ENCODE results near the gene SNRNP200.

DNA sequence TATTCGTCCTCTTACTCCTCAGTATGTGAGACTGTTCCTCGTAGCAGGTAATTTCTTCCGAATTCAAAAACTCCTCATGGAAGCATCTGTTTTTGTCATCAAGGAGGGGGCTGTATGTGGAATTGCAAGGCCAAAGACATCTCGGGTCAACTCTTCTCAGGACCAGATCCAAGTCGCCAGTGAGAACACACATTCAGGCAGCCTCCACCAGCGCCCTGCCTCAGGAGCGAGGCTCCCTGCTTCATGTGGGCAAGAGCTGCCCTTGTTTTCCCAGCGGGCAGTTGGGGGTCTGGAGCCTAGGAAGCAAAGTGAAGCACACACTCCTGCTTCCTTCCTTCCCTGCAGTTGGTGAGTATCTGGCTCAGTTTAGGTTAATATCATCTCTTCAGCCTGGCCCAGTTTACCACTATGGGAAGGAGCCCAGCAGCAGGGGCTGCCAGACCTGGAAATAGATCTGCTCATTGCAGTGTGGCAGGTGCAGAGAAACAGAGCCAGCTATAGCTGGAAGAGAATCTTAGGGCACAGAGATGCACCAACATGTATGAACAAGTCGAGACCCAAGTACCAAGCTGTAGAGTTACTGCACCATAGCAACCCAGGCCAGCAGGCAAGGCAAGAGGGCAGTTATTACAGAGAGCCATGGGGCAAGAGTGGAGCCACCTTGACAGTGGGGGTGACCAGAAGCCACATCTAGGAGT, 64.9 kb downstream of the SNRNP200 start:
- TF ChIP-seq, protein P1, sequence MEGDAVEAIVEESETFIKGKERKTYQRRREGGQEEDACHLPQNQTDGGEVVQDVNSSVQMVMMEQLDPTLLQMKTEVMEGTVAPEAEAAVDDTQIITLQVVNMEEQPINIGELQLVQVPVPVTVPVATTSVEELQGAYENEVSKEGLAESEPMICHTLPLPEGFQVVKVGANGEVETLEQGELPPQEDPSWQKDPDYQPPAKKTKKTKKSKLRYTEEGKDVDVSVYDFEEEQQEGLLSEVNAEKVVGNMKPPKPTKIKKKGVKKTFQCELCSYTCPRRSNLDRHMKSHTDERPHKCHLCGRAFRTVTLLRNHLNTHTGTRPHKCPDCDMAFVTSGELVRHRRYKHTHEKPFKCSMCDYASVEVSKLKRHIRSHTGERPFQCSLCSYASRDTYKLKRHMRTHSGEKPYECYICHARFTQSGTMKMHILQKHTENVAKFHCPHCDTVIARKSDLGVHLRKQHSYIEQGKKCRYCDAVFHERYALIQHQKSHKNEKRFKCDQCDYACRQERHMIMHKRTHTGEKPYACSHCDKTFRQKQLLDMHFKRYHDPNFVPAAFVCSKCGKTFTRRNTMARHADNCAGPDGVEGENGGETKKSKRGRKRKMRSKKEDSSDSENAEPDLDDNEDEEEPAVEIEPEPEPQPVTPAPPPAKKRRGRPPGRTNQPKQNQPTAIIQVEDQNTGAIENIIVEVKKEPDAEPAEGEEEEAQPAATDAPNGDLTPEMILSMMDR (IDR thresholded peaks at IDR 0.05) = no peak
- TF ChIP-seq POLR2A (IDR thresholded peaks at IDR 0.05) = no peak
